HepG2 (cell line): ENCODE measurements around the gene SEMA4B. TPM values are rescaled to one million over a fixed set of nuclear protein-coding genes. Genes with fewer than 3 reads are reported as not detected.

ENCODE experiments used
- ARHGAP35 ChIP-seq: sonication (generic); formaldehyde crosslinking; IDR thresholded peaks from 2 replicates; pipeline ENCODE4 v1.9.0; 2022; ENCODE audit warnings: mild to moderate bottlenecking, inconsistent platforms, moderate library complexity, missing genetic modification reagents, borderline replicate concordance
- DNMT3B ChIP-seq: conservative IDR thresholded peaks from 2 replicates; pipeline ENCODE4 v1.6.1; 2016; ENCODE audit warnings: missing biosample characterization, control low read depth
- FOXA1 ChIP-seq, 2 experiments: fragments of 450-650 bp in 1 of 2; sonication (generic) in 1 of 2; formaldehyde crosslinking in 1 of 2; IDR thresholded peaks; 2 replicates each; pipeline versions ENCODE4 v1.4.0 to v1.6.1; 2016 to 2020; ENCODE audit warnings: missing genetic modification reagents in 1 of 2
- FOXK2 ChIP-seq: fragments of 450-650 bp; IDR thresholded peaks from 2 replicates; pipeline ENCODE4 v1.6.1; 2016
- KMT2A ChIP-seq: sonication (generic); formaldehyde crosslinking; IDR thresholded peaks from 2 replicates; pipeline ENCODE4 v1.4.0; 2020; ENCODE audit warnings: missing genetic modification reagents
- PPARG ChIP-seq: conservative IDR thresholded peaks from 2 replicates; pipeline ENCODE4 v1.6.1; 2016; ENCODE audit warnings: missing biosample characterization, missing genetic modification reagents
- TOPORS ChIP-seq: sonication (generic); formaldehyde crosslinking; IDR thresholded peaks from 2 replicates; pipeline ENCODE4 v1.8.0; 2023; ENCODE audit warnings: mild to moderate bottlenecking, missing genetic modification reagents
- ZNF230 ChIP-seq: sonication (generic); formaldehyde crosslinking; IDR thresholded peaks from 2 replicates; pipeline ENCODE4 v1.4.0; 2020; ENCODE audit warnings: mild to moderate bottlenecking, missing genetic modification reagents
- ZNF383 ChIP-seq: sonication (generic); formaldehyde crosslinking; IDR thresholded peaks from 2 replicates; pipeline ENCODE4 v1.4.0; 2020; ENCODE audit warnings: missing genetic modification reagents, mild to moderate bottlenecking, borderline replicate concordance
- ZNF563 ChIP-seq: sonication (generic); formaldehyde crosslinking; IDR thresholded peaks from 2 replicates; pipeline ENCODE4 v1.8.0; 2022; ENCODE audit warnings: mild to moderate bottlenecking, moderate library complexity, missing genetic modification reagents
- ZNF720 ChIP-seq: sonication (generic); formaldehyde crosslinking; IDR thresholded peaks from 2 replicates; pipeline ENCODE4 v1.4.0; 2020; ENCODE audit warnings: missing genetic modification reagents
- polyA plus RNA-seq, 8 experiments: library from polyadenylated mRNA; depleted of rRNA in 3 of 8; stranded (reverse) in 7 of 8; unstranded in 1 of 8; fragments of >200 nt; fragmentation: Illumina TruSeq in 4 of 8; extraction: Trizol in 4 of 8; gene quantifications; 2 replicates each; pipeline versions ENCODE4 v1.2.1 to v1.2.3, GENCODE V29; 2011 to 2016; ENCODE audit warnings: low read depth in 4 of 8, missing spikeins in 1 of 8, mixed read lengths in 1 of 8; ENCODE audit not compliant: insufficient read depth in 1 of 8
- total RNA-seq, 5 experiments: library from RNA; depleted of rRNA; stranded (reverse); fragments of >200 nt; fragmentation: Illumina TruSeq; extraction: Trizol; gene quantifications; 2 replicates each; pipeline ENCODE4 v1.2.3, GENCODE V29; 2016; ENCODE audit warnings: low read depth in 1 of 5
- TF ChIP-seq, protein P1 (sequence below): sonication (generic); formaldehyde crosslinking; IDR thresholded peaks from 2 replicates; pipeline ENCODE4 v1.4.0; 2020; ENCODE audit warnings: missing genetic modification reagents, borderline replicate concordance
- TF ChIP-seq, protein P2 (sequence below), 2 experiments: sonication (generic) in 1 of 2; formaldehyde crosslinking in 1 of 2; IDR thresholded peaks; 2 replicates each; pipeline versions ENCODE4 v1.6.1 to v1.9.0; 2014 to 2022; ENCODE audit warnings: antibody characterized with exemption in 1 of 2, borderline replicate concordance in 1 of 2, inconsistent platforms in 1 of 2, low read depth in 1 of 2, missing genetic modification reagents in 1 of 2
- TF ChIP-seq, protein P3 (sequence below): sonication (generic); IDR thresholded peaks from 2 replicates; pipeline ENCODE4 v1.6.1; 2016; ENCODE audit warnings: low read depth, borderline replicate concordance
- TF ChIP-seq, protein P4 (sequence below): IDR thresholded peaks from 2 replicates; pipeline ENCODE4 v1.6.1; 2016; ENCODE audit warnings: missing biosample characterization, missing genetic modification reagents, low read depth

SEMA4B gene
- total and polyA plus RNA-seq, 2 of the 13 experiments (the other 11 are each of a cell fraction or from before 2014, with no cell fraction given): 2.1 to 17.0 TPM

GRCh38 chr15:90184786-90185704 is 16.1 kb upstream of the SEMA4B start (continued):
- no peak for TF ChIP-seq ZNF720 (CRISPR knock-in tag)
- peak; percentile 21; the same call in 1 of the 2 replicates for TF ChIP-seq KMT2A (CRISPR knock-in tag)
- TF ChIP-seq DNMT3B: no peak
- no peak for TF ChIP-seq FOXA1 (IDR thresholded peaks at IDR 0.05)
- no peak; the same call in 1 of the 2 replicates for TF ChIP-seq FOXA1 (CRISPR knock-in tag; IDR thresholded peaks at IDR 0.05)
- TF ChIP-seq, protein P1, sequence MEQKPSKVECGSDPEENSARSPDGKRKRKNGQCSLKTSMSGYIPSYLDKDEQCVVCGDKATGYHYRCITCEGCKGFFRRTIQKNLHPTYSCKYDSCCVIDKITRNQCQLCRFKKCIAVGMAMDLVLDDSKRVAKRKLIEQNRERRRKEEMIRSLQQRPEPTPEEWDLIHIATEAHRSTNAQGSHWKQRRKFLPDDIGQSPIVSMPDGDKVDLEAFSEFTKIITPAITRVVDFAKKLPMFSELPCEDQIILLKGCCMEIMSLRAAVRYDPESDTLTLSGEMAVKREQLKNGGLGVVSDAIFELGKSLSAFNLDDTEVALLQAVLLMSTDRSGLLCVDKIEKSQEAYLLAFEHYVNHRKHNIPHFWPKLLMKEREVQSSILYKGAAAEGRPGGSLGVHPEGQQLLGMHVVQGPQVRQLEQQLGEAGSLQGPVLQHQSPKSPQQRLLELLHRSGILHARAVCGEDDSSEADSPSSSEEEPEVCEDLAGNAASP (CRISPR knock-in tag): no peak
- TF ChIP-seq, protein P2, sequence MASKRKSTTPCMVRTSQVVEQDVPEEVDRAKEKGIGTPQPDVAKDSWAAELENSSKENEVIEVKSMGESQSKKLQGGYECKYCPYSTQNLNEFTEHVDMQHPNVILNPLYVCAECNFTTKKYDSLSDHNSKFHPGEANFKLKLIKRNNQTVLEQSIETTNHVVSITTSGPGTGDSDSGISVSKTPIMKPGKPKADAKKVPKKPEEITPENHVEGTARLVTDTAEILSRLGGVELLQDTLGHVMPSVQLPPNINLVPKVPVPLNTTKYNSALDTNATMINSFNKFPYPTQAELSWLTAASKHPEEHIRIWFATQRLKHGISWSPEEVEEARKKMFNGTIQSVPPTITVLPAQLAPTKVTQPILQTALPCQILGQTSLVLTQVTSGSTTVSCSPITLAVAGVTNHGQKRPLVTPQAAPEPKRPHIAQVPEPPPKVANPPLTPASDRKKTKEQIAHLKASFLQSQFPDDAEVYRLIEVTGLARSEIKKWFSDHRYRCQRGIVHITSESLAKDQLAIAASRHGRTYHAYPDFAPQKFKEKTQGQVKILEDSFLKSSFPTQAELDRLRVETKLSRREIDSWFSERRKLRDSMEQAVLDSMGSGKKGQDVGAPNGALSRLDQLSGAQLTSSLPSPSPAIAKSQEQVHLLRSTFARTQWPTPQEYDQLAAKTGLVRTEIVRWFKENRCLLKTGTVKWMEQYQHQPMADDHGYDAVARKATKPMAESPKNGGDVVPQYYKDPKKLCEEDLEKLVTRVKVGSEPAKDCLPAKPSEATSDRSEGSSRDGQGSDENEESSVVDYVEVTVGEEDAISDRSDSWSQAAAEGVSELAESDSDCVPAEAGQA (IDR thresholded peaks at IDR 0.05; ENCODE audit: low read depth): no peak
- TF ChIP-seq, protein P2 (CRISPR knock-in tag; IDR thresholded peaks at IDR 0.05; ENCODE audit: borderline replicate concordance): no peak
- TF ChIP-seq ZNF383: 0 out of 2 replicates have a peak, but pooled peaks have one; percentile 1
- 0 out of 2 replicates have a peak, but pooled peaks have one; percentile 19 for TF ChIP-seq ZNF563 (CRISPR knock-in tag)
- TF ChIP-seq, protein P3, sequence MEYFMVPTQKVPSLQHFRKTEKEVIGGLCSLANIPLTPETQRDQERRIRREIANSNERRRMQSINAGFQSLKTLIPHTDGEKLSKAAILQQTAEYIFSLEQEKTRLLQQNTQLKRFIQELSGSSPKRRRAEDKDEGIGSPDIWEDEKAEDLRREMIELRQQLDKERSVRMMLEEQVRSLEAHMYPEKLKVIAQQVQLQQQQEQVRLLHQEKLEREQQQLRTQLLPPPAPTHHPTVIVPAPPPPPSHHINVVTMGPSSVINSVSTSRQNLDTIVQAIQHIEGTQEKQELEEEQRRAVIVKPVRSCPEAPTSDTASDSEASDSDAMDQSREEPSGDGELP: peak; percentile 7; the same call in 1 of the 2 replicates
- TF ChIP-seq PPARG: 0 out of 2 replicates have a peak, but pooled peaks have one; percentile 38
- no peak for TF ChIP-seq FOXK2
- peak; percentile 67; the same call in 1 of the 2 replicates for TF ChIP-seq ZNF230 (CRISPR knock-in tag)
- TF ChIP-seq TOPORS (CRISPR knock-in tag): no peak
- TF ChIP-seq, protein P4, sequence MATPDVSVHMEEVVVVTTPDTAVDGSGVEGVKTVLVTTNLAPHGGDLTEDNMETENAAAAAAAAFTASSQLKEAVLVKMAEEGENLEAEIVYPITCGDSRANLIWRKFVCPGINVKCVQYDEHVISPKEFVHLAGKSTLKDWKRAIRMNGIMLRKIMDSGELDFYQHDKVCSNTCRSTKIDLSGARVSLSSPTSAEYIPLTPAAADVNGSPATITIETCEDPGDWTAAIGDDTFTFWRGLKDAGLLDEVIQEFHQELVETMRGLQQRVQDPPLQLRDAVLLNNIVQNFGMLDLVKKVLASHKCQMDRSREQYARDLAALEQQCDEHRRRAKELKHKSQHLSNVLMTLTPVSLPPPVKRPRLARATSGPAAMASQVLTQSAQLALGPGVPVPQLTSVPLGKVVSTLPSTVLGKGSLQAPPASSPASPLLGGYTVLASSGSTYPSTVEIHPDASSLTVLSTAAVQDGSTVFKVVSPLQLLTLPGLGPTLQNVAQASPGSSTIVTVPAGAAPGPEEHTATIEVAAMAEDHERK (CRISPR knock-in tag): no peak
- TF ChIP-seq ARHGAP35 (CRISPR knock-in tag): peak; percentile 62; the same call in 1 of the 2 replicates
